T-helper 2 cell treated with Interferon-gamma antibody and Interleukin-4, amounts not matched to agents 5 μg/mL and 100 μg/mL, for 36 hours (primary cell): ENCODE measurements around the gene TGFBR3.

ENCODE experiments used
- DNase-seq: peaks from one replicate; pipeline ENCODE4 v3.0.0; 2021; ENCODE audit warnings: low spot score
- H3K27ac Mint-ChIP-seq: one replicate; pipeline ENCODE4 v1.8.0; 2021; ENCODE audit warnings: mild to moderate bottlenecking, mixed read lengths
- H3K27me3 Mint-ChIP-seq: one replicate; pipeline ENCODE4 v1.8.0; 2021; ENCODE audit warnings: low read depth, mixed read lengths
- H3K36me3 Mint-ChIP-seq: one replicate; pipeline ENCODE4 v1.8.0; 2021; ENCODE audit warnings: low read depth, mixed read lengths
- H3K4me1 Mint-ChIP-seq: one replicate; pipeline ENCODE4 v1.8.0; 2021; ENCODE audit warnings: low read depth, mixed read lengths
- H3K4me3 Mint-ChIP-seq: one replicate; pipeline ENCODE4 v1.8.0; 2022; ENCODE audit warnings: mild to moderate bottlenecking, moderate library complexity, mixed read lengths
- H3K9me3 Mint-ChIP-seq: one replicate; pipeline ENCODE4 v1.8.0; 2021; ENCODE audit warnings: mixed read lengths

TGFBR3 gene

GRCh38 chr1:91895832-91896556 is 10.0 kb upstream of the TGFBR3 start:
- Mint-ChIP-seq H3K4me3 (no peak overlapping the region), H3K9me3 (no peaks in the 10 kb centered on the region), H3K36me3 (no peaks in the 10 kb centered on the region), H3K27ac (no peak overlapping the region), H3K4me1 (peaks cover 19% of the 10 kb centered on the region), H3K27me3 (peaks cover 17% of the 10 kb centered on the region)
- no peak for DNase-seq

GRCh38 chr1:91894036-91894761 is 8.2 kb upstream of the TGFBR3 start:
- no peaks in the 10 kb centered on the region for H3K9me3 Mint-ChIP-seq
- no peak overlapping the region for H3K4me3 Mint-ChIP-seq
- H3K27me3 Mint-ChIP-seq, result peaks cover 15% of the 10 kb centered on the region
- peaks cover 27% of the 10 kb centered on the region for H3K4me1 Mint-ChIP-seq
- no peak for DNase-seq
- no peaks in the 10 kb centered on the region for H3K36me3 Mint-ChIP-seq
- no peak overlapping the region for H3K27ac Mint-ChIP-seq

GRCh38 chr1:91891969-91892368 is 6.0 kb upstream of the TGFBR3 start:
- H3K27me3 Mint-ChIP-seq, result peaks cover 12% of the 10 kb centered on the region
- no peaks in the 10 kb centered on the region for H3K9me3 Mint-ChIP-seq
- no peak overlapping the region for H3K4me3 Mint-ChIP-seq
- H3K4me1 Mint-ChIP-seq, result peaks cover 29% of the 10 kb centered on the region
- H3K36me3 Mint-ChIP-seq, result no peaks in the 10 kb centered on the region
- no peak overlapping the region for H3K27ac Mint-ChIP-seq
- DNase-seq, result no peak

GRCh38 chr1:91891454-91891853 is 5.5 kb upstream of the TGFBR3 start:
- H3K36me3 Mint-ChIP-seq, result no peaks in the 10 kb centered on the region
- no peaks in the 10 kb centered on the region for H3K9me3 Mint-ChIP-seq
- peaks cover 17% of the 10 kb centered on the region for H3K27me3 Mint-ChIP-seq
- DNase-seq, result no peak
- peaks cover 33% of the 10 kb centered on the region for H3K4me1 Mint-ChIP-seq
- H3K27ac Mint-ChIP-seq, result no peak overlapping the region
- H3K4me3 Mint-ChIP-seq, result no peak overlapping the region

- H3K27me3 Mint-ChIP-seq, result peaks cover 16% of the 10 kb centered on the region
- peaks cover 27% of the 10 kb centered on the region for H3K4me1 Mint-ChIP-seq
- no peak overlapping the region for H3K27ac Mint-ChIP-seq
- H3K4me3 Mint-ChIP-seq, result no peak overlapping the region
- no peaks in the 10 kb centered on the region for H3K9me3 Mint-ChIP-seq
- no peak for DNase-seq
- no peaks in the 10 kb centered on the region for H3K36me3 Mint-ChIP-seq
Measured at GRCh38 chr1:91889717-91890459, 3.9 kb upstream of the TGFBR3 start.

GRCh38 chr1:91885213-91885715 is 687 bp downstream of the TGFBR3 start:
- peaks cover 2% of the 10 kb centered on the region for H3K36me3 Mint-ChIP-seq
- peak; percentile 28 for DNase-seq
- H3K4me1 Mint-ChIP-seq, result peaks cover 38% of the 10 kb centered on the region
- H3K9me3 Mint-ChIP-seq, result no peaks in the 10 kb centered on the region
- H3K27me3 Mint-ChIP-seq, result peaks cover 21% of the 10 kb centered on the region
- peak overlapping the region; percentile 94 for H3K4me3 Mint-ChIP-seq
- H3K27ac Mint-ChIP-seq, result peak overlapping the region; percentile 76

- Mint-ChIP-seq H3K36me3 (peaks cover 2% of the 10 kb centered on the region), H3K9me3 (no peaks in the 10 kb centered on the region), H3K27me3 (peaks cover 21% of the 10 kb centered on the region), H3K27ac (peak overlapping the region; percentile 76), H3K4me1 (peaks cover 34% of the 10 kb centered on the region), H3K4me3 (peak overlapping the region; percentile 94)
- peak; percentile 48 for DNase-seq
Measured at GRCh38 chr1:91884459-91885212, 1.3 kb downstream of the TGFBR3 start.

GRCh38 chr1:91883470-91883869 is 2.5 kb downstream of the TGFBR3 start:
- Mint-ChIP-seq H3K4me3 (peak overlapping the region; percentile 78), H3K4me1 (peaks cover 32% of the 10 kb centered on the region), H3K27me3 (peaks cover 21% of the 10 kb centered on the region), H3K27ac (peak overlapping the region; percentile 13), H3K36me3 (peaks cover 2% of the 10 kb centered on the region), H3K9me3 (no peaks in the 10 kb centered on the region)
- DNase-seq, result no peak

- Mint-ChIP-seq H3K9me3 (no peaks in the 10 kb centered on the region), H3K27me3 (peaks cover 13% of the 10 kb centered on the region), H3K4me3 (no peak overlapping the region), H3K27ac (no peak overlapping the region), H3K36me3 (peaks cover 6% of the 10 kb centered on the region), H3K4me1 (peaks cover 47% of the 10 kb centered on the region)
- DNase-seq, result no peak
Measured at GRCh38 chr1:91881280-91881679, 4.7 kb downstream of the TGFBR3 start.

- no peak overlapping the region for H3K4me3 Mint-ChIP-seq
- no peak overlapping the region for H3K27ac Mint-ChIP-seq
- peaks cover 55% of the 10 kb centered on the region for H3K4me1 Mint-ChIP-seq
- DNase-seq, result no peak
- H3K27me3 Mint-ChIP-seq, result peaks cover 15% of the 10 kb centered on the region
- H3K36me3 Mint-ChIP-seq, result peaks cover 7% of the 10 kb centered on the region
- no peaks in the 10 kb centered on the region for H3K9me3 Mint-ChIP-seq
Measured at GRCh38 chr1:91879733-91880132, 6.2 kb downstream of the TGFBR3 start.

- peaks cover 9% of the 10 kb centered on the region for H3K27me3 Mint-ChIP-seq
- no peaks in the 10 kb centered on the region for H3K9me3 Mint-ChIP-seq
- H3K36me3 Mint-ChIP-seq, result peaks cover 5% of the 10 kb centered on the region
- DNase-seq, result peak; percentile 46
- peaks cover 45% of the 10 kb centered on the region for H3K4me1 Mint-ChIP-seq
- H3K27ac Mint-ChIP-seq, result no peak overlapping the region
- peak overlapping the region; percentile 32 for H3K4me3 Mint-ChIP-seq
Measured at GRCh38 chr1:91877574-91878208, 8.3 kb downstream of the TGFBR3 start.

- no peak for DNase-seq
- H3K4me3 Mint-ChIP-seq, result no peak overlapping the region
- no peaks in the 10 kb centered on the region for H3K9me3 Mint-ChIP-seq
- peaks cover 50% of the 10 kb centered on the region for H3K4me1 Mint-ChIP-seq
- H3K36me3 Mint-ChIP-seq, result peaks cover 5% of the 10 kb centered on the region
- H3K27me3 Mint-ChIP-seq, result peaks cover 9% of the 10 kb centered on the region
- H3K27ac Mint-ChIP-seq, result no peak overlapping the region
Measured at GRCh38 chr1:91876781-91877573, 9.0 kb downstream of the TGFBR3 start.
